ENCODE results near the gene DAP3.

DAP3 gene

DNA sequence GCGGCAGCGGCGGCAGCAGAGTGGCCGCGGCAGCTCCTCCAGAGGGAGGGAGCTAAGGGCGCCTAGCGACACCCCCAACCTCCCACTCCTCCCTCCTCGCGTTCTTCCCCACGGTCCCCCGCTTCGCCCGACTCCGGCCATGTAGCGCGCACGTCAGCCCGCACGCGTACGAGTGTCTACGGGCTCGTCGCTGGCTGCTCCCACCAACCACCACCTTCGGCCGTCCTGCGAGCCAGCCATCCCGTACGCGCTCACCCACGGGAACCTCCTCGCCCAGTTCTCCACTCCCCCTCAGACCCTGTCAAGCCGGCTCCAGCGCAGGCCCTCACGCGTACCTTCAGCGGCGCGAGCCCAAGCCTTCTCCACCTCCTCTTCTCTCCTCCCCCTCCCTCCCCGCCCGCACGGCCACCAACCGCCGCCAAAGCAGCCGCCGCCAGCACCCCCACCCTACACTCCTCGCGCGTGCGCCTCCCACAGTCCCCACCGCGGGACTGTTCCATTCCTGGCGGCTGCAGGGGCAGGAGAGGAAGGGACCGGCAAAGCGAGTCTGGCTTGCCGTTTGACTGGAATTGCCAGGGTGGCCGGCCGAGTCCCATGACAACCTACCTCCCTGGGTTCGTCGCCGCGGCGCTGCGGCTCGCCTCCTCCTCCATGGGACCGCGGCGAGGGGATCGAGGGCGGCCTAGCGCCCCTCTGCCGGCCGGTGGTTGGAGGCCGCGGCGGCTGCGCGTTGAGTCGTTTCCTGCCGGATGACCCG is 389 bp upstream of the DAP3 start, which contains the start of gene YY1AP1:
YY1AP1 (minus strand) TSS at position 451 of the 757 bp plus-strand sequence. CDS start 8,338 bp downstream, outside the sequence.
- Histone ChIP-seq H2AFZ (ENCODE audit: low read length) (peak within 1 kb of the TSS; percentile 98), H3K9ac (ENCODE audit: low read depth, low read length, poor library complexity, severe bottlenecking) (peak within 1 kb of the TSS; percentile 84), H4K20me1 (ENCODE audit: insufficient read depth, low read length, poor library complexity, severe bottlenecking) (peaks cover 43% of the 10 kb centered on the region), H3K4me1 (ENCODE audit: insufficient read depth, low read length, poor library complexity, severe bottlenecking) (peaks cover 43% of the 10 kb centered on the region), H3K36me3 (ENCODE audit: insufficient read depth, low read length) (no peaks in the 10 kb centered on the region), H3F3A (ENCODE audit: low read depth) (no peaks in the 10 kb centered on the region), H3K9me2 (replicated peaks; ENCODE audit: low read depth, low read length) (no peaks in the 10 kb centered on the region), H3K4me3 (ENCODE audit: low read length, poor library complexity, severe bottlenecking) (peak within 1 kb of the TSS; percentile 74), H3K4me2 (ENCODE audit: low read depth, low read length, poor library complexity, severe bottlenecking) (peak within 1 kb of the TSS; percentile 87), H3K79me2 (ENCODE audit: insufficient read depth, low read length) (peaks cover 95% of the 10 kb centered on the region), H3K27me3 (ENCODE audit: insufficient read depth, low read length, poor library complexity, severe bottlenecking) (no peaks in the 10 kb centered on the region), H3K9me3 (ENCODE audit: insufficient read depth, low read depth, low read length) (peaks cover 3% of the 10 kb centered on the region; the same call in 1 of the 2 replicates)
- TF ChIP-seq, protein P1, sequence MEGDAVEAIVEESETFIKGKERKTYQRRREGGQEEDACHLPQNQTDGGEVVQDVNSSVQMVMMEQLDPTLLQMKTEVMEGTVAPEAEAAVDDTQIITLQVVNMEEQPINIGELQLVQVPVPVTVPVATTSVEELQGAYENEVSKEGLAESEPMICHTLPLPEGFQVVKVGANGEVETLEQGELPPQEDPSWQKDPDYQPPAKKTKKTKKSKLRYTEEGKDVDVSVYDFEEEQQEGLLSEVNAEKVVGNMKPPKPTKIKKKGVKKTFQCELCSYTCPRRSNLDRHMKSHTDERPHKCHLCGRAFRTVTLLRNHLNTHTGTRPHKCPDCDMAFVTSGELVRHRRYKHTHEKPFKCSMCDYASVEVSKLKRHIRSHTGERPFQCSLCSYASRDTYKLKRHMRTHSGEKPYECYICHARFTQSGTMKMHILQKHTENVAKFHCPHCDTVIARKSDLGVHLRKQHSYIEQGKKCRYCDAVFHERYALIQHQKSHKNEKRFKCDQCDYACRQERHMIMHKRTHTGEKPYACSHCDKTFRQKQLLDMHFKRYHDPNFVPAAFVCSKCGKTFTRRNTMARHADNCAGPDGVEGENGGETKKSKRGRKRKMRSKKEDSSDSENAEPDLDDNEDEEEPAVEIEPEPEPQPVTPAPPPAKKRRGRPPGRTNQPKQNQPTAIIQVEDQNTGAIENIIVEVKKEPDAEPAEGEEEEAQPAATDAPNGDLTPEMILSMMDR (conservative IDR thresholded peaks at IDR 0.05; ENCODE audit: low read length), result no peak
- no peak for TF ChIP-seq EZH2phosphoT487 (IDR thresholded peaks at IDR 0.05; ENCODE audit: borderline replicate concordance)

DNA sequence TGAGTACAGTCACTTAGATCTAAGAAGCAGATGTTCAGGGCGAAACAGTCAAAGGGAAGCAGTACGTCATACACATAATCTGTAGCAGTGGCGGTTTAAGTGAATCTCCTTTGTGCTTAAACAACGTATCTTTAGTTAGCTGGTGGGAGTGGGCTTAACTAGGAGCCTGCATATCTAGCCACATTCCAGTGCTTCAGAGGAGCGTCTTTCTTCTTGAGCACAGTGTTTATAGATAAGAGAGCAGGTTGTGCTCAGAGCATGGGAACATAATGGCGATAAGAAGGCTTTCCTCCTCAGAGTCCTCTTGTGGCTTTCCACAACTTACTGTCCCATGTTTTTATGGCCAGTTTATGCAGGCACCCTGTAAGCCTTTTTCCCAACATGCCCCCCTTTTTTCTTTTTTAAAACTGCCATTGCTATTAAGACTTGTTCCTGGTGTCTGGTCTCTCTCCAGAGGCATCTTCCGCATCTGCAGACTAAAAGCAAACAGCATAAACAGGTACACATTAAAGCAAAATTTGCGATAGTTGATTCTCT is 3.2 kb downstream of the DAP3 start:
- Histone ChIP-seq H3K9me3 (ENCODE audit: insufficient read depth, low read depth, low read length) (peaks cover 3% of the 10 kb centered on the region; the same call in 1 of the 2 replicates), H3K79me2 (ENCODE audit: insufficient read depth, low read length) (peaks cover 92% of the 10 kb centered on the region), H4K20me1 (ENCODE audit: insufficient read depth, low read length, poor library complexity, severe bottlenecking) (peaks cover 21% of the 10 kb centered on the region)

DNA sequence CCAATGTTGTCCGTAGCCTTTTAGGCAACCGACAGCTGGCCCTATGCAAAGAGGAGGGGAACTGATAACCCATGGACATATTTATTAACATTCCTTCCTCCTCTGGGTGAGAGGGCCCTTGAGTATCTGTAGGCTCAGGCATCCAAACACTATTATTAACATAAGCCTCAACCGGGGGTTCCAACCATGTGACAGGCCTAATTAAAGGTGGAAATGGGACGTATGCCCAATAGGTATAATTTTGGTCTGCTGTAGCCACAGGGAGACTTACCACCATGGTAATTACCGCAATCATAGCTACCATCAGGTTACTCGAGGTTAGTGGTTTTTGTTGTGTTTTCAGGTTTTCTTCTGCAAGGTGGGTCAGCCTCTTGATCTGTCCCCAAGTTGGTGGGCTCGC is 5.3 kb downstream of the DAP3 start:
- no peaks in the 10 kb centered on the region for H3K36me3 ChIP-seq (ENCODE audit: insufficient read depth, low read length)
- no peak overlapping the region for H3K9ac ChIP-seq (ENCODE audit: low read depth, low read length, poor library complexity, severe bottlenecking)
- H3K4me1 ChIP-seq (ENCODE audit: insufficient read depth, low read length, poor library complexity, severe bottlenecking), result peaks cover 34% of the 10 kb centered on the region
- H3K4me2 ChIP-seq (ENCODE audit: low read depth, low read length, poor library complexity, severe bottlenecking), result peak overlapping the region; percentile 15
- no peak overlapping the region for H3K4me3 ChIP-seq (ENCODE audit: low read length, poor library complexity, severe bottlenecking)
- peaks cover 97% of the 10 kb centered on the region for H3K79me2 ChIP-seq (ENCODE audit: insufficient read depth, low read length)
- H2AFZ ChIP-seq (ENCODE audit: low read length), result no peak overlapping the region
- no peak for TF ChIP-seq EZH2phosphoT487 (IDR thresholded peaks at IDR 0.05; ENCODE audit: borderline replicate concordance)
- TF ChIP-seq, protein P1 (conservative IDR thresholded peaks at IDR 0.05; ENCODE audit: low read length), result no peak
- no peaks in the 10 kb centered on the region for H3F3A ChIP-seq (ENCODE audit: low read depth)
- H3K9me2 ChIP-seq (replicated peaks; ENCODE audit: low read depth, low read length), result no peaks in the 10 kb centered on the region
- H3K27me3 ChIP-seq (ENCODE audit: insufficient read depth, low read length, poor library complexity, severe bottlenecking), result no peaks in the 10 kb centered on the region
- peaks cover 17% of the 10 kb centered on the region for H4K20me1 ChIP-seq (ENCODE audit: insufficient read depth, low read length, poor library complexity, severe bottlenecking)
- H3K9me3 ChIP-seq (ENCODE audit: insufficient read depth, low read depth, low read length), result peaks cover 3% of the 10 kb centered on the region; the same call in 1 of the 2 replicates

More for the DNA sequence above, 3.2 kb downstream of the DAP3 start:
- Histone ChIP-seq H3K9me2 (replicated peaks; ENCODE audit: low read depth, low read length) (no peaks in the 10 kb centered on the region), H3K4me3 (ENCODE audit: low read length, poor library complexity, severe bottlenecking) (no peak overlapping the region), H3K4me1 (ENCODE audit: insufficient read depth, low read length, poor library complexity, severe bottlenecking) (peaks cover 34% of the 10 kb centered on the region), H3K4me2 (ENCODE audit: low read depth, low read length, poor library complexity, severe bottlenecking) (no peak overlapping the region), H2AFZ (ENCODE audit: low read length) (no peak overlapping the region), H3K27me3 (ENCODE audit: insufficient read depth, low read length, poor library complexity, severe bottlenecking) (no peaks in the 10 kb centered on the region), H3K9ac (ENCODE audit: low read depth, low read length, poor library complexity, severe bottlenecking) (no peak overlapping the region), H3F3A (ENCODE audit: low read depth) (no peaks in the 10 kb centered on the region), H3K36me3 (ENCODE audit: insufficient read depth, low read length) (no peaks in the 10 kb centered on the region)
- no peak for TF ChIP-seq EZH2phosphoT487 (IDR thresholded peaks at IDR 0.05; ENCODE audit: borderline replicate concordance)

Data from Loucy (cell line).